Muscle layer of duodenum (tissue), 2 donors: ENCODE results near the gene B3GNT8.
A peak's percentile ranks its signal among the peaks of the same experiment; 100 is the strongest.
"Not testable (repeated sequence)": the region's sequence is repeated elsewhere in the genome, so short reads cannot be mapped to it uniquely, and the experiment has no call there.

Experiments
- H3K27ac ChIP-seq: one replicate; pipeline ENCODE4 v1.7.0; 2013; ENCODE audit warnings: mild to moderate bottlenecking, low read length
- H3K27me3 ChIP-seq: one replicate; pipeline ENCODE4 v1.7.0; 2013; ENCODE audit warnings: low read depth, mild to moderate bottlenecking, control low read depth, low read length
- H3K36me3 ChIP-seq, 2 donors: one replicate each; pipeline ENCODE4 v1.7.0; 2013; ENCODE audit warnings: low read length in 2 of 2, control low read depth in 1 of 2, mild to moderate bottlenecking in 1 of 2; ENCODE audit not compliant: insufficient read depth in 2 of 2, control insufficient read depth in 1 of 2
- H3K4me1 ChIP-seq, 2 donors: one replicate each; pipeline ENCODE4 v1.7.0; 2013; ENCODE audit warnings: low read length in 2 of 2, mild to moderate bottlenecking in 2 of 2, control low read depth in 1 of 2, moderate library complexity in 1 of 2; ENCODE audit not compliant: insufficient read depth in 2 of 2, control insufficient read depth in 1 of 2
- H3K4me3 ChIP-seq, 2 donors: one replicate each; pipeline ENCODE4 v1.7.0; 2013; ENCODE audit warnings: low read length in 2 of 2, low read depth in 1 of 2, mild to moderate bottlenecking in 1 of 2
- H3K9me3 ChIP-seq, 2 donors: one replicate each; pipeline ENCODE4 v1.7.0; 2013; ENCODE audit warnings: low read length in 2 of 2, control low read depth in 1 of 2, mild to moderate bottlenecking in 1 of 2; ENCODE audit not compliant: control insufficient read depth in 1 of 2
- donor health status: healthy.

B3GNT8 gene

GRCh38 chr19:41399091-41399490 lies 28.1 kb downstream of the B3GNT8 start:
- H3K4me3 ChIP-seq, result peak overlapping the region; percentile 99 to 100
- peaks cover 5 to 10% of the 10 kb centered on the region in 2 donors for H3K36me3 ChIP-seq
- no peak overlapping the region for H3K27ac ChIP-seq
- no peaks in the 10 kb centered on the region for H3K9me3 ChIP-seq
- peaks cover 11 to 29% of the 10 kb centered on the region in 2 donors for H3K4me1 ChIP-seq
- no peaks in the 10 kb centered on the region for H3K27me3 ChIP-seq

GRCh38 chr19:41398598-41398997 lies 28.6 kb downstream of the B3GNT8 start:
- Histone ChIP-seq H3K4me3 (peak overlapping the region; percentile 99 to 100), H3K9me3 (no peaks in the 10 kb centered on the region), H3K4me1 (peaks cover 11 to 28% of the 10 kb centered on the region in 2 donors), H3K27me3 (no peaks in the 10 kb centered on the region), H3K36me3 (peaks cover 5 to 10% of the 10 kb centered on the region in 2 donors), H3K27ac (peak overlapping the region; percentile 98)

GRCh38 chr19:41398050-41398418 lies 29.1 kb downstream of the B3GNT8 start:
- Histone ChIP-seq H3K4me1 (peaks cover 11 to 26% of the 10 kb centered on the region in 2 donors), H3K4me3 (peak overlapping the region; percentile 99 to 100), H3K27ac (peak overlapping the region; percentile 98), H3K36me3 (peaks cover 0 to 10% of the 10 kb centered on the region in 2 donors), H3K27me3 (no peaks in the 10 kb centered on the region), H3K9me3 (no peaks in the 10 kb centered on the region)

GRCh38 chr19:41397086-41398049 lies 29.8 kb downstream of the B3GNT8 start, which contains the start of the genes BCKDHA and EXOSC5:
BCKDHA (plus strand) TSS chr19:41397818; CDS start chr19:41397828, 10 bp downstream.
EXOSC5 (minus strand) TSS chr19:41397359; CDS start chr19:41397328, 31 bp downstream.
- Histone ChIP-seq H3K9me3 (no peaks in the 10 kb centered on the region), H3K36me3 (peaks cover 0 to 10% of the 10 kb centered on the region in 2 donors), H3K4me3 (peak within 1 kb of the TSS; percentile 99 to 100), H3K27me3 (no peaks in the 10 kb centered on the region), H3K27ac (peak within 1 kb of the TSS; percentile 98), H3K4me1 (peaks cover 11 to 26% of the 10 kb centered on the region in 2 donors)

GRCh38 chr19:41395355-41395754 lies 31.8 kb downstream of the B3GNT8 start:
- no peak overlapping the region for H3K4me3 ChIP-seq
- H3K27ac ChIP-seq, result no peak overlapping the region
- peaks cover 11 to 23% of the 10 kb centered on the region in 2 donors for H3K4me1 ChIP-seq
- H3K9me3 ChIP-seq, result no peaks in the 10 kb centered on the region
- no peaks in the 10 kb centered on the region for H3K27me3 ChIP-seq
- peaks cover 9 to 19% of the 10 kb centered on the region in 2 donors for H3K36me3 ChIP-seq

GRCh38 chr19:41392775-41393174 lies 34.4 kb downstream of the B3GNT8 start:
- Histone ChIP-seq H3K36me3 (peaks cover 12 to 27% of the 10 kb centered on the region in 2 donors), H3K27me3 (no peaks in the 10 kb centered on the region), H3K9me3 (no peaks in the 10 kb centered on the region), H3K27ac (no peak overlapping the region), H3K4me3 (no peak overlapping the region), H3K4me1 (peaks cover 0 to 10% of the 10 kb centered on the region in 2 donors)

GRCh38 chr19:41391618-41392017 lies 35.6 kb downstream of the B3GNT8 start:
- H3K4me3 ChIP-seq, result no peak overlapping the region
- no peaks in the 10 kb centered on the region for H3K27me3 ChIP-seq
- peaks cover 0 to 10% of the 10 kb centered on the region in 2 donors for H3K4me1 ChIP-seq
- H3K9me3 ChIP-seq, result no peaks in the 10 kb centered on the region
- no peak overlapping the region for H3K27ac ChIP-seq
- H3K36me3 ChIP-seq, result peaks cover 12 to 33% of the 10 kb centered on the region in 2 donors

GRCh38 chr19:41386442-41386841 lies 40.7 kb downstream of the B3GNT8 start:
- Histone ChIP-seq H3K27ac (no peak overlapping the region), H3K4me3 (no peak overlapping the region), H3K36me3 (peaks cover 10 to 46% of the 10 kb centered on the region in 2 donors)

GRCh38 chr19:41384351-41384750 lies 42.8 kb downstream of the B3GNT8 start:
- Histone ChIP-seq H3K36me3 (peaks cover 0 to 28% of the 10 kb centered on the region in 2 donors), H3K27ac (no peak overlapping the region), H3K4me3 (no peak overlapping the region), H3K4me1 (no peaks in the 10 kb centered on the region), H3K9me3 (no peaks in the 10 kb centered on the region), H3K27me3 (no peaks in the 10 kb centered on the region)

More at GRCh38 chr19:41386442-41386841, 40.7 kb downstream of the B3GNT8 start:
- Histone ChIP-seq H3K9me3 (no peaks in the 10 kb centered on the region), H3K27me3 (no peaks in the 10 kb centered on the region), H3K4me1 (no peaks in the 10 kb centered on the region)

GRCh38 chr19:41381536-41381935 lies 45.6 kb downstream of the B3GNT8 start:
- not testable (repeated sequence) for H3K9me3 ChIP-seq, H3K27ac ChIP-seq
- peaks cover 0 to 18% of the 10 kb centered on the region in 2 donors for H3K36me3 ChIP-seq

GRCh38 chr19:41377977-41378709 lies 49.0 kb downstream of the B3GNT8 start:
- Histone ChIP-seq H3K27me3 (no peaks in the 10 kb centered on the region), H3K4me1 (peaks cover 0 to 33% of the 10 kb centered on the region in 2 donors), H3K4me3 (no peak overlapping the region), H3K9me3 (no peaks in the 10 kb centered on the region), H3K36me3 (peaks cover 0 to 4% of the 10 kb centered on the region in 2 donors), H3K27ac (no peak overlapping the region)

More at GRCh38 chr19:41381536-41381935, 45.6 kb downstream of the B3GNT8 start:
- H3K27me3 ChIP-seq, H3K4me3 ChIP-seq, H3K4me1 ChIP-seq: not testable (repeated sequence)
